GM12891 (cell line): ENCODE measurements around the gene MRPL42.

Experiments
- PAX5 ChIP-seq: IDR thresholded peaks from 2 replicates; pipeline ENCODE4 v1.6.1; 2011; ENCODE audit warnings: low read length, moderate library complexity, mild to moderate bottlenecking; ENCODE audit not compliant: insufficient read depth, severe bottlenecking
- POLR2A ChIP-seq: IDR thresholded peaks from 2 replicates; pipeline ENCODE4 v1.6.1; 2011; ENCODE audit warnings: low read depth, low read length, control low read depth

DNA sequence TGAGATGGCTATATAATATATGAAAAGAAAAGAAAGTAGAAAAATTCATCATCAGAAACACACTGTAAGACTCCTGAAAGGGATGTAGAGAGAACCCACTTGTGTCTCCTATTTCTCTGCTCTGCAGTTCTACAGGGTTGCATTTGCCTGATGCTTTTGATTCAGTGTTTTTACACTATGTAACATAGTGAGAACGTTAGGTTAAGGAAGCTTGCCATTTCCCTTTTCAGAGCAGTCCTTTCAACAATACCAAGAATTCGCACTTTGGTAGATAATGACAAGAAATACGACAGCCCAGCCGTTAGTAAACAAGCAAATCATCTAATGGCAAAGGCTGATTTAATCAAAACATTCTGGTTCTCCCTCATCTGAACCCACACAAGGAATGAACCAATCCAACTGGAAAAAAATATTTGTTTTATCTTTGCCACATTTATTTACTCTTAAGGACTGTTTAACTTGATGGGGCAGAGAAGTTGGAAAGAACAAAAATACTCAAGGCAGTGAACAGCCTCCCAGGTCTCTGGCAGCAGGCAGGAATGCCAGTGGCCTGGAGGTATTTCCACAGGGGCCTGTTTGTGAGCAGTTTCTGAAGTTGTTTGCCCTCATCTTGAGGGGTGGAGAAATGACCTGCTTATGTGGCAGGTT, 74.4 kb downstream of the MRPL42 start:
- TF ChIP-seq POLR2A = no peak
- TF ChIP-seq PAX5 = no peak
